ENCODE results near the gene RRP15.
"Not testable (repeated sequence)": the region's sequence is repeated elsewhere in the genome, so short reads cannot be mapped to it uniquely, and the experiment has no call there.

Gene RRP15

GRCh38 chr1:218296162-218296561 is 11.1 kb downstream of the RRP15 start:
- DNase-seq (ENCODE audit: low read depth, low spot score): no peak

- DNase-seq (ENCODE audit: low read depth, low spot score): no peak
Measured at GRCh38 chr1:218297461-218297860, 12.4 kb downstream of the RRP15 start.

- DNase-seq (ENCODE audit: low read depth, low spot score): no peak
Measured at GRCh38 chr1:218297867-218298266, 12.8 kb downstream of the RRP15 start.

- no peak for DNase-seq (ENCODE audit: low read depth, low spot score)
Measured at GRCh38 chr1:218298398-218298797, 13.3 kb downstream of the RRP15 start.

GRCh38 chr1:218299416-218299815 is 14.3 kb downstream of the RRP15 start:
- no peak for DNase-seq (ENCODE audit: low read depth, low spot score)

- DNase-seq (ENCODE audit: low read depth, low spot score): no peak
Measured at GRCh38 chr1:218301217-218301616, 16.1 kb downstream of the RRP15 start.

GRCh38 chr1:218302155-218302554 is 17.1 kb downstream of the RRP15 start:
- no peak for DNase-seq (ENCODE audit: low read depth, low spot score)

GRCh38 chr1:218303176-218303879 is 18.2 kb downstream of the RRP15 start:
- no peak for DNase-seq (ENCODE audit: low read depth, low spot score)

GRCh38 chr1:218304281-218305039 is 19.4 kb downstream of the RRP15 start:
- DNase-seq (ENCODE audit: low read depth, low spot score): no peak

GRCh38 chr1:218305472-218306064 is 20.5 kb downstream of the RRP15 start:
- no peak for DNase-seq (ENCODE audit: low read depth, low spot score)

- no peak for DNase-seq (ENCODE audit: low read depth, low spot score)
Measured at GRCh38 chr1:218312509-218312908, 27.4 kb downstream of the RRP15 start.

GRCh38 chr1:218314316-218314715 is 29.2 kb downstream of the RRP15 start:
- no peak for DNase-seq (ENCODE audit: low read depth, low spot score)

- no peak for DNase-seq (ENCODE audit: low read depth, low spot score)
Measured at GRCh38 chr1:218315638-218316037, 30.5 kb downstream of the RRP15 start.

GRCh38 chr1:218317061-218317460 is 32.0 kb downstream of the RRP15 start:
- no peak for DNase-seq (ENCODE audit: low read depth, low spot score)

GRCh38 chr1:218320182-218320581 is 35.1 kb downstream of the RRP15 start:
- not testable (repeated sequence) for DNase-seq (ENCODE audit: low read depth, low spot score)

GRCh38 chr1:218322762-218323161 is 37.7 kb downstream of the RRP15 start:
- DNase-seq (ENCODE audit: low read depth, low spot score): no peak

GRCh38 chr1:218323568-218324225 is 38.6 kb downstream of the RRP15 start:
- DNase-seq (ENCODE audit: low read depth, low spot score): no peak

GRCh38 chr1:218324226-218324580 is 39.1 kb downstream of the RRP15 start:
- no peak for DNase-seq (ENCODE audit: low read depth, low spot score)

- DNase-seq (ENCODE audit: low read depth, low spot score): no peak
Measured at GRCh38 chr1:218328769-218329168, 43.7 kb downstream of the RRP15 start.

- DNase-seq (ENCODE audit: low read depth, low spot score): no peak
Measured at GRCh38 chr1:218330043-218330623, 45.0 kb downstream of the RRP15 start.

GRCh38 chr1:218332416-218332815 is 47.3 kb downstream of the RRP15 start:
- no peak for DNase-seq (ENCODE audit: low read depth, low spot score)

GRCh38 chr1:218336328-218336727 is 51.2 kb downstream of the RRP15 start:
- peak; percentile 84 for DNase-seq (ENCODE audit: low read depth, low spot score)
